Vagina (tissue), 2 donors: ENCODE results near the gene NME1.

Experiments
- POLR2A ChIP-seq, 2 donors: fragments of 450-650 bp; IDR thresholded peaks; one replicate each; pipeline ENCODE4 v1.6.1; 2017; ENCODE audit warnings: antibody characterized with exemption in 2 of 2, mild to moderate bottlenecking in 2 of 2, moderate library complexity in 2 of 2
- TF ChIP-seq, protein P1 (sequence below), 3 experiments: fragments of 450-650 bp in 2 of 3; fragments of 200-600 bp in 1 of 3; sonication (generic) in 1 of 3; IDR thresholded peaks; one replicate each; pipeline ENCODE4 v1.5.1; 2017 to 2019; ENCODE audit warnings: antibody characterized with exemption in 3 of 3, mild to moderate bottlenecking in 2 of 3, moderate library complexity in 2 of 3

GRCh38 chr17:51185763-51186332, 32.5 kb downstream of the NME1 start:
- TF ChIP-seq, protein P1, sequence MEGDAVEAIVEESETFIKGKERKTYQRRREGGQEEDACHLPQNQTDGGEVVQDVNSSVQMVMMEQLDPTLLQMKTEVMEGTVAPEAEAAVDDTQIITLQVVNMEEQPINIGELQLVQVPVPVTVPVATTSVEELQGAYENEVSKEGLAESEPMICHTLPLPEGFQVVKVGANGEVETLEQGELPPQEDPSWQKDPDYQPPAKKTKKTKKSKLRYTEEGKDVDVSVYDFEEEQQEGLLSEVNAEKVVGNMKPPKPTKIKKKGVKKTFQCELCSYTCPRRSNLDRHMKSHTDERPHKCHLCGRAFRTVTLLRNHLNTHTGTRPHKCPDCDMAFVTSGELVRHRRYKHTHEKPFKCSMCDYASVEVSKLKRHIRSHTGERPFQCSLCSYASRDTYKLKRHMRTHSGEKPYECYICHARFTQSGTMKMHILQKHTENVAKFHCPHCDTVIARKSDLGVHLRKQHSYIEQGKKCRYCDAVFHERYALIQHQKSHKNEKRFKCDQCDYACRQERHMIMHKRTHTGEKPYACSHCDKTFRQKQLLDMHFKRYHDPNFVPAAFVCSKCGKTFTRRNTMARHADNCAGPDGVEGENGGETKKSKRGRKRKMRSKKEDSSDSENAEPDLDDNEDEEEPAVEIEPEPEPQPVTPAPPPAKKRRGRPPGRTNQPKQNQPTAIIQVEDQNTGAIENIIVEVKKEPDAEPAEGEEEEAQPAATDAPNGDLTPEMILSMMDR (IDR thresholded peaks at IDR 0.05): no peak
- TF ChIP-seq POLR2A (IDR thresholded peaks at IDR 0.05): no peak
